Measurements from ENCODE around the gene PTPRR.

DNA sequence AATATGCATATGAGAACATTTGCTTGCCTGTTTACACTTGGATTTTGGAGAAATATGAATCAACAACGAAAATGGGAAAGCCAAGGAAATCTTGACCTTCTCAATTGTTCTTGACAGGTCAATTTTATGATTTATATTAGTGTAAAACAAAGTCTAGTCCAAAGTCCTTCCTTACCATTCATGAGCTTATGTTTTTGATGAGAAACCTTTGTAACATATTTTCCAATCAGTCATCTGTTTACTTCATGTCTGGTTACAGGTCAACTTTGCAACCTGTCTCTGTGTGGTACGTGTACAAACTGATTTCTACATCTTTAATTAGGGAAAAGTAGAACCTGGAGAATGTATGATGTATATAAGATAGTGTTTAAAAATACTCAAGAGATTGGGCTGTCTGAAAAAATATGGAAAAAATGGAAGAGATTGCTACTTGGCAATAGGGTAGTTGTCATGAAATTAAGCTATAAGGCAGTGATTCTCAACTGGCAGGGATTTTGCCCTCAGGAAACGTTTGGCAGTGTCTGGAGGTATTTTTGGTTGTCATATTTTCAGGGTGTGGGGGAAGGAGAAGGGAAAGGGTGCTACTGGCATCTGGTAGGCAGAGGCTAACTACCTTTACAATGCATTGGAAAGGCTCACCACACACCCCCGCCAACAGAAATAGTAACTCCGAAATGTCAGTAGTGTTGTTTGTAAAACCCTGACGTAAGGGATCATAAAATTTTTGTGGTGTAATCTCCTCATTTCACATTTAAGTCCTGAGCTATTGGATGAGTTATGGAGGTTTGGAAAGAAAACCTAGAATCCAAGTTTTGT is 172.9 kb downstream of the PTPRR start:
- TF ChIP-seq CTCF (IDR thresholded peaks at IDR 0.05) = no peak
- TF ChIP-seq POLR2A (IDR thresholded peaks at IDR 0.05) = no peak
- TF ChIP-seq POLR2AphosphoS5 (IDR thresholded peaks at IDR 0.05) = no peak
- TF ChIP-seq EP300 (IDR thresholded peaks at IDR 0.05) = no peak

Data from stomach (tissue), 4 donors.